Measurements from ENCODE around the gene B4GALNT1. TPM values are rescaled to one million over a fixed set of nuclear protein-coding genes. Genes with fewer than 3 reads are reported as not detected.
A peak's percentile ranks its signal among the peaks of the same experiment; 100 is the strongest.
"Not testable (repeated sequence)": the region's sequence is repeated elsewhere in the genome, so short reads cannot be mapped to it uniquely, and the experiment has no call there.

The B4GALNT1 gene
- 0.29 and 0.40 TPM in 2 replicates for total RNA-seq (2022)
- percentile 14 among the genes with signal in this experiment for Bru-seq, nascent RNA
- BruChase-seq, experiment 1, labeled RNA remaining after a 6-hour chase: percentile 11 among the genes with signal in this experiment
- BruChase-seq, experiment 2, labeled RNA remaining after a 2-hour chase: percentile 9 among the genes with signal in this experiment
- long read RNA-seq: 0 reads

DNA sequence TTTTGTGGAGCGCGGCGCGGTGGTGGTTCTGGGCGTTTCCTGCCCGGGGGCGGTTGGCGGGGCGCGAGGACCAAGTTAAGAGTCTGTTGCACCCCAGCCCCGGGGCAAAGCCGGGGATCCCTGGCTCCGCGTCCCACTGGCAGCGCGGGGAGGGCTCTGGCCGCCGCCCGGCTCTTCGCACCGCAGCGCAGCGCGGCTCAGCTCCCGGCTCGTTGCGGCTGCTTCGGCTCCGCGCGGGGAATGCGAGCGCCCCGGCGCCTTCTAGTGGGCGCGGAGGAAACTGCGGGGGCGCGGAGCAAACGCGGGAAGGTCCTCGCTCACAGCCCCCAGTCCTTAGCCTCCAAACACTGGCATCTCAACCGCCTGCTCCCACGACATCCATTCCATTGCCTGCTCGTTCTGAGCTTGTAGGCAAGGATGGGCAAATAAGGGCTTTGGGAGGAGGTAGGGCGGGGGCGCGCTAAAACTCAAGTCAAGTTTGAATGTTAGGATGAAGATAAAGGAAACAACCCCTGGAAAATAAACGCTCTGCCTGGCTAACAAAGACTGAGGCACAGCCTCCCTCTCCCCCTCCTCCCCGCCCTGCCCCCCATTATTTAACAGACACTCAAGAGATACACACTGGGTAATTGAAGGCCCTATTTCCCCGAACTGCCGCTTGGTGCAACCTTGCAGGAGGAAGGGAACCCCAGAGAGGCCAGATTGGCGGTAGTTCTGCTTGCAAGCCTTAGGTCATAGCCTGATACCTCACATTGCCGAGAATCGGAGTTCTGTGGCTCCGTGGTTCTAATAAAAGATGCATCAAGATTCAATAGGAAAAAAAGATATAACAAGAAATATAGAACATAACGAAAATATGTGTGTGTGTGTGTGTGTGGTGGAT, at the start of gene B4GALNT1:
B4GALNT1 (minus strand) TSS at position 244 of the 883 bp plus-strand sequence. CDS start 1,069 bp downstream, outside the sequence.
- H3K4me3 Mint-ChIP-seq (ENCODE audit: unreplicated experiment): peak within 1 kb of the TSS; percentile 52
- TF ChIP-seq, protein P1, sequence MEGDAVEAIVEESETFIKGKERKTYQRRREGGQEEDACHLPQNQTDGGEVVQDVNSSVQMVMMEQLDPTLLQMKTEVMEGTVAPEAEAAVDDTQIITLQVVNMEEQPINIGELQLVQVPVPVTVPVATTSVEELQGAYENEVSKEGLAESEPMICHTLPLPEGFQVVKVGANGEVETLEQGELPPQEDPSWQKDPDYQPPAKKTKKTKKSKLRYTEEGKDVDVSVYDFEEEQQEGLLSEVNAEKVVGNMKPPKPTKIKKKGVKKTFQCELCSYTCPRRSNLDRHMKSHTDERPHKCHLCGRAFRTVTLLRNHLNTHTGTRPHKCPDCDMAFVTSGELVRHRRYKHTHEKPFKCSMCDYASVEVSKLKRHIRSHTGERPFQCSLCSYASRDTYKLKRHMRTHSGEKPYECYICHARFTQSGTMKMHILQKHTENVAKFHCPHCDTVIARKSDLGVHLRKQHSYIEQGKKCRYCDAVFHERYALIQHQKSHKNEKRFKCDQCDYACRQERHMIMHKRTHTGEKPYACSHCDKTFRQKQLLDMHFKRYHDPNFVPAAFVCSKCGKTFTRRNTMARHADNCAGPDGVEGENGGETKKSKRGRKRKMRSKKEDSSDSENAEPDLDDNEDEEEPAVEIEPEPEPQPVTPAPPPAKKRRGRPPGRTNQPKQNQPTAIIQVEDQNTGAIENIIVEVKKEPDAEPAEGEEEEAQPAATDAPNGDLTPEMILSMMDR (IDR thresholded peaks at IDR 0.05; ENCODE audit: unreplicated experiment): peak; percentile 84
- no peaks in the 10 kb centered on the region for H3K27me3 Mint-ChIP-seq (ENCODE audit: insufficient read depth, unreplicated experiment)
- H3K9me3 Mint-ChIP-seq (ENCODE audit: unreplicated experiment): no peaks in the 10 kb centered on the region
- no TSS peak for BruUV-seq (replicated peaks)
- peak; percentile 58 for DNase-seq (ENCODE audit: unreplicated experiment)
- no peak within 1 kb of the TSS for H3K27ac Mint-ChIP-seq (ENCODE audit: low read depth, unreplicated experiment)
- H3K36me3 Mint-ChIP-seq (ENCODE audit: insufficient read depth, unreplicated experiment): no peaks in the 10 kb centered on the region
- POLR2A ChIA-PET: interaction anchor here (1.1 kb wide), 1 partner anchor 61 kb away, joined by 5 read pairs; the partner anchor contains the start of gene OS9
- H3K4me1 Mint-ChIP-seq (ENCODE audit: insufficient read depth, unreplicated experiment): peaks cover 5% of the 10 kb centered on the region
- CTCF ChIA-PET: interaction anchor here (0.6 to 3.1 kb wide), 23 partner anchors 9 to 254 kb away, joined by 3 to 26 read pairs (median 4); partner anchors contain the start of genes ARHGEF25 and OS9
- intact Hi-C loops (cut with micrococcal nuclease): no loop called here

DNA sequence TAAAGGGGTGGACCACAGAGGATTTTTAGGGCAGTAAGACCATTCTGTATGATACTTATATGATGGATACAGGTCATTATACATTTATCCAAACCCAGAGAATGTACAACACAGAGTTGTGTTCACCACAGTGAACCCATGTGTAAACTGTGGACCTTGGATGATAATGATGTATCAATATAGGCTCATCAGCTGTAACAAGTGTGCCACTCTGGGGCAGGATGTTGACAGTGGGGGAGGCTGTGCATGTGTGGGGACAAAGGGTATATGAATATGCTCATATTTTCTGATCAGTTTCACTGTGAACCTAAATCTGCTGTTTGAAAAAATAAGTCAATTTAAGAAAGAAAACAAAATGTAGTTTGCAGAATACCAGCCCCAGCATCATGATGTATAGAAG, 46.7 kb upstream of the B4GALNT1 start:
- H3K4me1 Mint-ChIP-seq (ENCODE audit: insufficient read depth, unreplicated experiment): no peaks in the 10 kb centered on the region
- CTCF ChIA-PET: interaction anchor here (0.8 kb wide), 1 partner anchor 28 kb away, joined by 4 read pairs; no protein-coding TSS in a partner anchor
- H3K9me3 Mint-ChIP-seq (ENCODE audit: unreplicated experiment): peaks cover 7% of the 10 kb centered on the region
- no peak overlapping the region for H3K4me3 Mint-ChIP-seq (ENCODE audit: unreplicated experiment)
- intact Hi-C loops (cut with micrococcal nuclease): no loop called here
- no TSS peak for BruUV-seq (replicated peaks)
- no peaks in the 10 kb centered on the region for H3K36me3 Mint-ChIP-seq (ENCODE audit: insufficient read depth, unreplicated experiment)
- POLR2A ChIA-PET: interaction anchor here (0.5 to 1.2 kb wide), 2 partner anchors 13 to 14 kb away, joined by 3 to 4 read pairs; partner anchors contain the start of gene OS9
- TF ChIP-seq, protein P1 (IDR thresholded peaks at IDR 0.05; ENCODE audit: unreplicated experiment): no peak
- DNase-seq (ENCODE audit: unreplicated experiment): no peak
- peaks cover 11% of the 10 kb centered on the region for H3K27me3 Mint-ChIP-seq (ENCODE audit: insufficient read depth, unreplicated experiment)
- no peak overlapping the region for H3K27ac Mint-ChIP-seq (ENCODE audit: low read depth, unreplicated experiment)

DNA sequence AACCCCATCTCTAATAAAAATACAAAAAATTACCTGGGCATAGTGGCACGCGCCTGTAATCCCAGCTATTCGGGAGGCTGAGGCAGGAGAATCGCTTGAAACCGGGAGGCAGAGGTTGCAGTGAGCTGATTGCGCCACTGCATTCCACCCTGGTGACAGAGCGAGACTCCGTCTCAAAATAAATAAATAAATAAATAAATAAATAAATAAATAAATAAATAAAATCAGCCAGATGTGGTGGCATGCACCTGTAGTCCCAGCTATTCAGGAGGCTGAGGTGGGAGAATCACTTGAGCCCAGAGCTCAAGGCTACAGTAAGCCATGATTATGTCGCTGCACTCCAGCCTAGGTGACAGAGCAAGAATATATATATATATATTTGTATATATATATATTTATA, 44.9 kb upstream of the B4GALNT1 start:
- BruUV-seq (replicated peaks); H3K9me3 Mint-ChIP-seq (ENCODE audit: unreplicated experiment); CTCF ChIA-PET; H3K27me3 Mint-ChIP-seq (ENCODE audit: insufficient read depth, unreplicated experiment); intact Hi-C loops (cut with micrococcal nuclease); H3K27ac Mint-ChIP-seq (ENCODE audit: low read depth, unreplicated experiment); H3K36me3 Mint-ChIP-seq (ENCODE audit: insufficient read depth, unreplicated experiment); H3K4me3 Mint-ChIP-seq (ENCODE audit: unreplicated experiment); H3K4me1 Mint-ChIP-seq (ENCODE audit: insufficient read depth, unreplicated experiment); POLR2A ChIA-PET; DNase-seq (ENCODE audit: unreplicated experiment): not testable (repeated sequence)

DNA sequence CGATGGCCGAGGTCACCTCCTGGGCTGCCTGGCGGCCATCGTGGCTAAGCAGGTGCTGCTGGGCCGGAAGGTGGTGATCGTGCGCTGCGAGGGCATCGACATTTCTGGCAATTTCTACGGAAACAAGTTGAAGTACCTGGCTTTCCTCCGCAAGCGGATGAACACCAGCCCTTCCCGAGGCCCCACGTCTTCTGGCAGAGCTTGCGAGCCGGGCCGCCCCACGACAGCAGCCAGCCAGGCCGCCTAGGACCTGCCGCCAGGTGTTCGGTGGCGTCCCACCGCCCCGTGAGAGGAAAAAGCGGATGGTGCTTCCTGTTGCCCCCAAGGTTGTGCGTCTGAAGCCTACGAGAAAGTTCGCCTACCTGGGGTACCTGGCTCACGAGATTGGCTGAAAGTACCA, 41.7 kb upstream of the B4GALNT1 start:
- Mint-ChIP-seq H3K4me3 (ENCODE audit: unreplicated experiment) (no peak overlapping the region), H3K9me3 (ENCODE audit: unreplicated experiment) (no peaks in the 10 kb centered on the region), H3K27me3 (ENCODE audit: insufficient read depth, unreplicated experiment) (no peaks in the 10 kb centered on the region), H3K4me1 (ENCODE audit: insufficient read depth, unreplicated experiment) (no peaks in the 10 kb centered on the region), H3K27ac (ENCODE audit: low read depth, unreplicated experiment) (no peak overlapping the region), H3K36me3 (ENCODE audit: insufficient read depth, unreplicated experiment) (no peaks in the 10 kb centered on the region)
- BruUV-seq (replicated peaks): no TSS peak
- no peak for DNase-seq (ENCODE audit: unreplicated experiment)
- CTCF ChIA-PET: no interaction called here
- intact Hi-C loops (cut with micrococcal nuclease): no loop called here
- POLR2A ChIA-PET: no interaction called here
- TF ChIP-seq, protein P1 (IDR thresholded peaks at IDR 0.05; ENCODE audit: unreplicated experiment): no peak
